ENCODE data around the gene FBF1.

The FBF1 gene

DNA sequence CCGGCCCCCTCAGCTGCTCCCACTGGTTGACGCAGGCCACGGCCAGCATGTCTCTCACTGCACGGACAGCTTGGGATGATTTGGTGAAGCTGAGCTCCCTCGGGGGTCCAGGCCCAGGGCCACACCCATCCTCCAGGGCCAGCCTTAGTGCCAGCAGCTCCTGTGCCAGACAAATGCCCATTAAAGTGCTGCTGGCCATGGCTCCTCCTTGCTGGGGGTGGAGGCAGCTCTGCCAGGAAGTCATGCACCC, 65.0 kb downstream of the FBF1 start:
- Histone ChIP-seq H3K36me3 (ENCODE audit: control insufficient read depth in 2 of 2, insufficient read depth in 1 of 2, low read length in 2 of 2) (peaks cover 0 to 4% of the 10 kb centered on the region in 2 experiments; a peak in 1 of 3 replicates), H3K9me3 (ENCODE audit: control insufficient read depth, insufficient read depth, low read depth, low read length) (no peaks in the 10 kb centered on the region), H3K27ac (ENCODE audit: extremely low read depth, low read depth, low read length) (no peak overlapping the region), H3K4me3 (ENCODE audit: low read depth, low read length) (no peak overlapping the region), H3K4me1 (ENCODE audit: control insufficient read depth, insufficient read depth, low read length) (peaks cover 4% of the 10 kb centered on the region)
- ChIA-PET POLR2A (interaction anchor here (0.6 to 5.1 kb wide), 7 partner anchors 18 to 106 kb away, joined by 3 to 34 read pairs (median 3); partner anchors contain the start of genes MRPL38 and WBP2), CTCF (interaction anchor here (0.6 to 7.6 kb wide), 5 partner anchors 13 to 242 kb away, joined by 3 to 84 read pairs (median 7); partner anchors contain the start of gene WBP2)
- TF ChIP-seq ZFHX2 (tag by site-specific recombination; conservative IDR thresholded peaks at IDR 0.05) (peak; percentile 22; the same call in 1 of the 2 replicates), ZNF132 (tag by site-specific recombination; IDR thresholded peaks at IDR 0.05; ENCODE audit: borderline replicate concordance) (no peak), ZNF324 (tag by site-specific recombination; IDR thresholded peaks at IDR 0.05) (no peak), GLIS1 (tag by site-specific recombination; IDR thresholded peaks at IDR 0.05) (peak; percentile 12; the same call in 1 of the 2 replicates), ZBTB7A (tag by site-specific recombination; IDR thresholded peaks at IDR 0.05; ENCODE audit: low read depth) (no peak), SP2 (tag by site-specific recombination; IDR thresholded peaks at IDR 0.05) (no peak), ZNF544 (tag by site-specific recombination; IDR thresholded peaks at IDR 0.05) (no peak), GLIS2 (tag by site-specific recombination; IDR thresholded peaks at IDR 0.05) (0 out of 2 replicates have a peak, but pooled peaks have one; percentile 29), BCL11B (tag by site-specific recombination; IDR thresholded peaks at IDR 0.05; ENCODE audit: low read depth) (no peak), ZFP37 (tag by site-specific recombination; IDR thresholded peaks at IDR 0.05) (no peak), ZNF394 (tag by site-specific recombination; IDR thresholded peaks at IDR 0.05; ENCODE audit: borderline replicate concordance) (no peak), SP3 (tag by site-specific recombination; IDR thresholded peaks at IDR 0.05) (no peak), ZFP69B (tag by site-specific recombination; IDR thresholded peaks at IDR 0.05) (no peak), ZSCAN18 (tag by site-specific recombination; IDR thresholded peaks at IDR 0.05) (no peak), ZNF555 (tag by site-specific recombination; conservative IDR thresholded peaks at IDR 0.05) (no peak), SALL2 (tag by site-specific recombination; IDR thresholded peaks at IDR 0.05; ENCODE audit: borderline replicate concordance) (no peak)
- TF ChIP-seq, protein P1, sequence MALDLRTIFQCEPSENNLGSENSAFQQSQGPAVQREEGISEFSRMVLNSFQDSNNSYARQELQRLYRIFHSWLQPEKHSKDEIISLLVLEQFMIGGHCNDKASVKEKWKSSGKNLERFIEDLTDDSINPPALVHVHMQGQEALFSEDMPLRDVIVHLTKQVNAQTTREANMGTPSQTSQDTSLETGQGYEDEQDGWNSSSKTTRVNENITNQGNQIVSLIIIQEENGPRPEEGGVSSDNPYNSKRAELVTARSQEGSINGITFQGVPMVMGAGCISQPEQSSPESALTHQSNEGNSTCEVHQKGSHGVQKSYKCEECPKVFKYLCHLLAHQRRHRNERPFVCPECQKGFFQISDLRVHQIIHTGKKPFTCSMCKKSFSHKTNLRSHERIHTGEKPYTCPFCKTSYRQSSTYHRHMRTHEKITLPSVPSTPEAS (tag by site-specific recombination; IDR thresholded peaks at IDR 0.05): no peak

DNA sequence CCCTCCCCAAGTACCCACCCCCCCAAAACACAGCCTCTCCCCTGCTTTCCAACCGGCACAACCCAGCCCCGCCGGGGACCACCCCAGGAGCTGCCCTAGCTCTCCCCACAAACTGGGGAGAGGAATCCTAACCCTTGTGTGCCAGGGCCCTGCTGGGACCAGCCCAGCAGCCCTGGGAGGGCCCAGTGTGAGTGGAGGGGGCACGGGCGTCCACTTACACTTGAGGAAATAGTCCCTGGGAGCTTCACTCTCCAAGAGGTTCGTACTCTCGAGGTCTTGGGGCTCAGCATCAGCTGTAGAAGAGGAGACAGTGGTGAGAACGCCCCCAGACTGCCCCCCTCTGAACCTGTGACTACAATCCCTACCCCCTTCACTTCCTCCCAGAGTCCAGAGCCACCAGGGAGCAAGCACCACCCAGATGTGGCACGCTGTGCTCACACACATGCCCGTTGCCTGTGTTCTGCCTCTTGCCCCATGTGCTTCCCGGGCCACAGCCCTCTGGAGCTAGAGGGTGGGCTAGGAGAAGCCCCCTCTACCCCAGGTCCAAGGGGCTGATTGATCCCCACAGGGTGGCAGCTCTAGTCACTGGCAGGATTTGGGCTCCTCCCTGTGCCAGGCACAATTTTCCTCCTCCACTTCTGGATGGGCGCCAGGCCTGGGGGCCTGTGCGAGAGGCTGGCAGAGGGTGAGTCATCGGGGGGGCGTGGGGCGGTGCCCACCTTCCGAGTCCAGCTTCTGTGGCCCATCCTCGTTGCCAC, 65.5 kb downstream of the FBF1 start:
- H3K36me3 ChIP-seq (ENCODE audit: control insufficient read depth in 2 of 2, insufficient read depth in 1 of 2, low read length in 2 of 2): peaks cover 0 to 4% of the 10 kb centered on the region in 2 experiments; a peak in 1 of 3 replicates
- ChIA-PET POLR2A (interaction anchor here (0.7 to 5.1 kb wide), 6 partner anchors 18 to 95 kb away, joined by 3 to 34 read pairs (median 3); partner anchors contain the start of genes MRPL38 and WBP2), CTCF (interaction anchor here (0.6 to 7.6 kb wide), 5 partner anchors 14 to 88 kb away, joined by 3 to 84 read pairs (median 7); partner anchors contain the start of gene WBP2)
- H3K9me3 ChIP-seq (ENCODE audit: control insufficient read depth, insufficient read depth, low read depth, low read length): no peaks in the 10 kb centered on the region
- H3K4me3 ChIP-seq (ENCODE audit: low read depth, low read length): no peak overlapping the region
- H3K27ac ChIP-seq (ENCODE audit: extremely low read depth, low read depth, low read length): no peak overlapping the region
- peaks cover 4% of the 10 kb centered on the region for H3K4me1 ChIP-seq (ENCODE audit: control insufficient read depth, insufficient read depth, low read length)
- TF ChIP-seq ZNF610 (tag by site-specific recombination; IDR thresholded peaks at IDR 0.05; ENCODE audit: borderline replicate concordance) (no peak), ZFHX2 (tag by site-specific recombination; conservative IDR thresholded peaks at IDR 0.05) (peak; percentile 49), ZNF488 (tag by site-specific recombination; IDR thresholded peaks at IDR 0.05) (no peak), GLIS2 (tag by site-specific recombination; IDR thresholded peaks at IDR 0.05) (peak; percentile 13; the same call in 1 of the 2 replicates), ZIC2 (tag by site-specific recombination; IDR thresholded peaks at IDR 0.05) (peak; percentile 54; the same call in 1 of the 2 replicates), ZNF155 (tag by site-specific recombination; IDR thresholded peaks at IDR 0.05) (no peak), ZNF121 (tag by site-specific recombination; IDR thresholded peaks at IDR 0.05) (no peak), ZNF416 (tag by site-specific recombination; IDR thresholded peaks at IDR 0.05) (no peak), KLF9 (tag by site-specific recombination; IDR thresholded peaks at IDR 0.05; ENCODE audit: low read depth) (peak; percentile 47; the same call in 1 of the 2 replicates), SCRT2 (tag by site-specific recombination; IDR thresholded peaks at IDR 0.05) (no peak)
- TF ChIP-seq, protein P2, sequence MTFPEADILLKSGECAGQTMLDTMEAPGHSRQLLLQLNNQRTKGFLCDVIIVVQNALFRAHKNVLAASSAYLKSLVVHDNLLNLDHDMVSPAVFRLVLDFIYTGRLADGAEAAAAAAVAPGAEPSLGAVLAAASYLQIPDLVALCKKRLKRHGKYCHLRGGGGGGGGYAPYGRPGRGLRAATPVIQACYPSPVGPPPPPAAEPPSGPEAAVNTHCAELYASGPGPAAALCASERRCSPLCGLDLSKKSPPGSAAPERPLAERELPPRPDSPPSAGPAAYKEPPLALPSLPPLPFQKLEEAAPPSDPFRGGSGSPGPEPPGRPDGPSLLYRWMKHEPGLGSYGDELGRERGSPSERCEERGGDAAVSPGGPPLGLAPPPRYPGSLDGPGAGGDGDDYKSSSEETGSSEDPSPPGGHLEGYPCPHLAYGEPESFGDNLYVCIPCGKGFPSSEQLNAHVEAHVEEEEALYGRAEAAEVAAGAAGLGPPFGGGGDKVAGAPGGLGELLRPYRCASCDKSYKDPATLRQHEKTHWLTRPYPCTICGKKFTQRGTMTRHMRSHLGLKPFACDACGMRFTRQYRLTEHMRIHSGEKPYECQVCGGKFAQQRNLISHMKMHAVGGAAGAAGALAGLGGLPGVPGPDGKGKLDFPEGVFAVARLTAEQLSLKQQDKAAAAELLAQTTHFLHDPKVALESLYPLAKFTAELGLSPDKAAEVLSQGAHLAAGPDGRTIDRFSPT (tag by site-specific recombination; IDR thresholded peaks at IDR 0.05): peak; percentile 75
- TF ChIP-seq, protein P3, sequence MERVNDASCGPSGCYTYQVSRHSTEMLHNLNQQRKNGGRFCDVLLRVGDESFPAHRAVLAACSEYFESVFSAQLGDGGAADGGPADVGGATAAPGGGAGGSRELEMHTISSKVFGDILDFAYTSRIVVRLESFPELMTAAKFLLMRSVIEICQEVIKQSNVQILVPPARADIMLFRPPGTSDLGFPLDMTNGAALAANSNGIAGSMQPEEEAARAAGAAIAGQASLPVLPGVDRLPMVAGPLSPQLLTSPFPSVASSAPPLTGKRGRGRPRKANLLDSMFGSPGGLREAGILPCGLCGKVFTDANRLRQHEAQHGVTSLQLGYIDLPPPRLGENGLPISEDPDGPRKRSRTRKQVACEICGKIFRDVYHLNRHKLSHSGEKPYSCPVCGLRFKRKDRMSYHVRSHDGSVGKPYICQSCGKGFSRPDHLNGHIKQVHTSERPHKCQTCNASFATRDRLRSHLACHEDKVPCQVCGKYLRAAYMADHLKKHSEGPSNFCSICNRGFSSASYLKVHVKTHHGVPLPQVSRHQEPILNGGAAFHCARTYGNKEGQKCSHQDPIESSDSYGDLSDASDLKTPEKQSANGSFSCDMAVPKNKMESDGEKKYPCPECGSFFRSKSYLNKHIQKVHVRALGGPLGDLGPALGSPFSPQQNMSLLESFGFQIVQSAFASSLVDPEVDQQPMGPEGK (tag by site-specific recombination; IDR thresholded peaks at IDR 0.05): peak; percentile 48

Data from HEK293 (cell line).